Stimulated activated naive CD8-positive, alpha-beta T cell treated with anti-CD3 and anti-CD28 coated beads, Interleukin-15, Interleukin-2, amounts not matched to agents 100 ng/mL and 50 ng/mL, for 24 hours (primary cell): ENCODE measurements around the gene BCAS1.
"Not testable (repeated sequence)": the region's sequence is repeated elsewhere in the genome, so short reads cannot be mapped to it uniquely, and the experiment has no call there.

Experiments used
- H3K27ac Mint-ChIP-seq: one replicate; pipeline ENCODE4 v1.8.0; 2021; ENCODE audit warnings: mild to moderate bottlenecking, mixed read lengths
- H3K27me3 Mint-ChIP-seq: one replicate; pipeline ENCODE4 v1.8.0; 2021; ENCODE audit warnings: mixed read lengths
- H3K36me3 Mint-ChIP-seq: one replicate; pipeline ENCODE4 v1.8.0; 2021; ENCODE audit warnings: low read depth, mixed read lengths
- H3K4me1 Mint-ChIP-seq: one replicate; pipeline ENCODE4 v1.8.0; 2021; ENCODE audit warnings: low read depth, mixed read lengths
- H3K4me3 Mint-ChIP-seq: one replicate; pipeline ENCODE4 v1.8.0; 2021; ENCODE audit warnings: mild to moderate bottlenecking, mixed read lengths
- H3K9me3 Mint-ChIP-seq: one replicate; pipeline ENCODE4 v1.8.0; 2021; ENCODE audit warnings: mixed read lengths

BCAS1 gene

DNA sequence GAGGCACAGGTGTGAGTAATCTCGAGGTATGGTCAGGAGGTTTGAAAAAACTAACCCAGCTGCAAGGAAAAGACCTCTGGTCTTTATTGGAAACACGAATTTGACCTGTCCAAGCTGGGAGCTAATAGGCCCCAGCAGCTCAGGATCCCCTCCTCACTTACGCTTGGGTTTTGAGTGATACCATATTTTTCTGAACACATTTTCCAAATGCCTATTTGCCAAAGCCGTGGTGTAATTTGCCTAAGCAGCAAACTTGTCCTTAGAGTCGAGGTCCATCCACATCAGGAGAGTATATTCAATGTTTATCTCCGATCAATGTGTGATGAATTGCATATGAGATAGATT, 128.0 kb downstream of the BCAS1 start:
- no peak overlapping the region for H3K4me3 Mint-ChIP-seq
- no peaks in the 10 kb centered on the region for H3K27me3 Mint-ChIP-seq
- peaks cover 52% of the 10 kb centered on the region for H3K4me1 Mint-ChIP-seq
- H3K27ac Mint-ChIP-seq = no peak overlapping the region
- no peaks in the 10 kb centered on the region for H3K9me3 Mint-ChIP-seq
- no peaks in the 10 kb centered on the region for H3K36me3 Mint-ChIP-seq

DNA sequence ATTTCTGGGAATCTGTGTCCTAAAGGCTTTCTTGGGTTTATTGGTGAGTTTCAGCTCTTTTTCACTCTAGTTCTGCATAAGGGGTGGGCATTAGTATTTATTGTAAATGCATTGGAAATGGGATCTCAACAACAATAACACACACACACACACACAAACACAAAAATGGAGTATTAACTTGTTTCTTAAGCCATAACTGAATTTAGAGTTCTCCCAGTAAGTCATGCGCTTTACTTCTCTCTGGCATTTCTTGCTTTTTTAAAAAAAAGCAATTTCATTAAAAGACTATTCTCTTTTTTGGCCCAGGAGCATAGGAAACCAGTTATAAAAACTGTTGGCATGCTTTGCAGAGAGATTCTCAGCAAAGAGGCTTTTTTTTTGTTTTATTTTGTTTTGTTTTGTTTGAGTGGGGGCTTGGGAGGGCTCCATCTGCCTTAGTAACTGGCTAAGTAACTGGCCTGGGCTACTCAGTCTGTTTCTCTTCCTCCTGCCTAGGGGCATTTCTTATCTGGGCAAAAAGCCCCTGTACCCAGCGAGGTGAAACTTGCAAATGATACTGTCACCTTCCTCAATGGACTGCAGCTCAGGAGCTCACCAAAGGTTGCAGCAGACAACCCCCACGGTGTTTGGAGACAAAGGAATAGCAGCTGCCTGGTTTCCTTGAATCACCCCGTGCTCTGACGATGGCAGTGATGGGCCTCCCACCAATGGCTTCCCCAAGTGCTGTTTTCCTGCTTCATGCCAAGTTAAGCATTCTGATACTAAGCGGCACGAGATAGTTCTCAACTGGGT, 128.5 kb downstream of the BCAS1 start:
- peaks cover 52% of the 10 kb centered on the region for H3K4me1 Mint-ChIP-seq

DNA sequence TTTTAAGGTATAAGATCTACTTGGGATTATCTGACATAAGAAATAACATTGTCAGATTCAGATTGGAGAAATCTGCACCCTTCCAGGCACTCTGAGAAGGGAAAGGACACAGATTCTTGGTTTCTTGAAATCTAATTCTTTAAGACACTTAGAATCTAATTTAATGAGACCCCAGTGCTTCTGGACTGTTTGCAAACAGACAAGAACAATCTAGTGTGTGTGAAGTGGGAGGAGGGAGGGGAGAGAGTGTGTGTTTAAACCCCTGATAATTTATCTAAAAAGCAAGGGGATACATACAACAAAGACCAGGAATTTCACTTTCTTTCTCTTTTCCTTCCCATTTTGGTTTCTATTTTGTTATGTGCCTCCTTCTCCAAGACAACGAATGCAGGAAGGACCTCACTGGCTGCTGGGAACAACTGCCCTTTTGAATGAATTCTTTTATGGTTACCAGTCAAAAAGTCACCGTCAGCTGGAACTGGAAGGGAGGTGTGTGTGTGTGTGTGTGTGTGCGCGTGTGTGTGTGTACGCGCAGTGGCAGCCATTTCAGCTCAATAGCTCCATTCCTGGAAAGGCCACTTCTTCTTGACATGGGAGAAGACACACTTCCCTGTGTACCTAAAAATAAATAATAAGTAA, 129.4 kb downstream of the BCAS1 start:
- H3K27ac Mint-ChIP-seq = no peak overlapping the region
- no peaks in the 10 kb centered on the region for H3K36me3 Mint-ChIP-seq
- no peaks in the 10 kb centered on the region for H3K9me3 Mint-ChIP-seq
- peaks cover 54% of the 10 kb centered on the region for H3K4me1 Mint-ChIP-seq
- H3K27me3 Mint-ChIP-seq = no peaks in the 10 kb centered on the region
- no peak overlapping the region for H3K4me3 Mint-ChIP-seq

More for the DNA sequence above, 128.5 kb downstream of the BCAS1 start:
- Mint-ChIP-seq H3K4me3 (no peak overlapping the region), H3K27ac (peak overlapping the region; percentile 54), H3K27me3 (no peaks in the 10 kb centered on the region), H3K9me3 (no peaks in the 10 kb centered on the region), H3K36me3 (no peaks in the 10 kb centered on the region)

DNA sequence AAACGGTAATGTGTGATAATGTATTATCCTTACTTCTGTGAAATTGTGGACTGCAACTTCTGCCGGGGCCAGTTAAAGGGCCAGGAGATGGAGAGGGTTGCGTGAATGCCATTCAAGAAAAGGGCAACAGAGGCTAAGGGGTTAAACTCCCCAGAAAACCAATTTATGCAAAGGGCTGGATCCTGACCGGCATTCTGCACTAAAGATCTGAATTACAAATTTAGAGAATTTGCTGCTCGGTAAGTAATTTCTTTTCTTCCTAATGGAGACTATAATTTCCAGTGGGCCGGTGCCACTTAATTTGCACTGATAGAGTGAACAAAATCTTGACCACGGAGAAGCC, 130.1 kb downstream of the BCAS1 start:
- no peaks in the 10 kb centered on the region for H3K27me3 Mint-ChIP-seq
- no peak overlapping the region for H3K4me3 Mint-ChIP-seq
- H3K4me1 Mint-ChIP-seq = peaks cover 61% of the 10 kb centered on the region

GRCh38 chr20:53939572-53940359, 130.6 kb downstream of the BCAS1 start:
- Mint-ChIP-seq H3K36me3 (no peaks in the 10 kb centered on the region), H3K27me3 (no peaks in the 10 kb centered on the region), H3K4me3 (no peak overlapping the region), H3K4me1 (peaks cover 67% of the 10 kb centered on the region), H3K27ac (peak overlapping the region; percentile 55), H3K9me3 (no peaks in the 10 kb centered on the region)

More for the DNA sequence above, 130.1 kb downstream of the BCAS1 start:
- no peaks in the 10 kb centered on the region for H3K9me3 Mint-ChIP-seq
- H3K36me3 Mint-ChIP-seq = no peaks in the 10 kb centered on the region
- no peak overlapping the region for H3K27ac Mint-ChIP-seq

DNA sequence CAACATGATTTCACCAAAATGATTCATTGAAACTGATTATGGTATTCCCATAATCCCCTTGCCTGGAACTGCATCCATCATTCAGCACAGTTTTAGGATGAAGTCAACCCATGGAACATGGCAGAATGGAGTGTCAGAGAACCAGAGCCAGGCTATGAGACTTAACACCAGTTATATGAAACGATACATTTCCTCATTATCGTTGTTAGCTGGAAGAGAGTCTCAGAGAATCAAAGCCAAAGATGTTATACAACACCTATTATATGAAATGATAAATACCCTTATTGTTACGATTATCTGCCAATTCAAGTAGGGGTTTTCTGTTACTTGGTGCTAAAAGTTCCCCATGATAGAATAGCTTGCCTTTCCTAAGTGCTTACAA, 131.2 kb downstream of the BCAS1 start:
- no peaks in the 10 kb centered on the region for H3K9me3 Mint-ChIP-seq

GRCh38 chr20:53938739-53939138, 131.7 kb downstream of the BCAS1 start:
- Mint-ChIP-seq H3K4me1 (peaks cover 73% of the 10 kb centered on the region), H3K4me3 (no peak overlapping the region), H3K9me3 (no peaks in the 10 kb centered on the region), H3K27me3 (no peaks in the 10 kb centered on the region), H3K36me3 (no peaks in the 10 kb centered on the region), H3K27ac (no peak overlapping the region)

More for the DNA sequence above, 131.2 kb downstream of the BCAS1 start:
- no peaks in the 10 kb centered on the region for H3K27me3 Mint-ChIP-seq
- H3K4me3 Mint-ChIP-seq = no peak overlapping the region
- H3K27ac Mint-ChIP-seq = peak overlapping the region; percentile 55
- no peaks in the 10 kb centered on the region for H3K36me3 Mint-ChIP-seq
- peaks cover 73% of the 10 kb centered on the region for H3K4me1 Mint-ChIP-seq

- Mint-ChIP-seq H3K27ac (peak overlapping the region; percentile 30), H3K27me3 (no peaks in the 10 kb centered on the region), H3K4me1 (peaks cover 73% of the 10 kb centered on the region), H3K4me3 (no peak overlapping the region), H3K9me3 (no peaks in the 10 kb centered on the region), H3K36me3 (no peaks in the 10 kb centered on the region)
These were observed 132.4 kb downstream of the BCAS1 start for GRCh38 chr20:53937929-53938367.

GRCh38 chr20:53937339-53937741, 133.1 kb downstream of the BCAS1 start:
- H3K27ac Mint-ChIP-seq = no peak overlapping the region
- H3K27me3 Mint-ChIP-seq = no peaks in the 10 kb centered on the region
- H3K9me3 Mint-ChIP-seq = no peaks in the 10 kb centered on the region
- H3K4me3 Mint-ChIP-seq = no peak overlapping the region
- no peaks in the 10 kb centered on the region for H3K36me3 Mint-ChIP-seq
- peaks cover 71% of the 10 kb centered on the region for H3K4me1 Mint-ChIP-seq

GRCh38 chr20:53935344-53936084, 134.9 kb downstream of the BCAS1 start:
- Mint-ChIP-seq H3K27ac (peak overlapping the region; percentile 94), H3K36me3 (no peaks in the 10 kb centered on the region), H3K4me1 (peaks cover 69% of the 10 kb centered on the region), H3K27me3 (no peaks in the 10 kb centered on the region), H3K4me3 (no peak overlapping the region), H3K9me3 (no peaks in the 10 kb centered on the region)

DNA sequence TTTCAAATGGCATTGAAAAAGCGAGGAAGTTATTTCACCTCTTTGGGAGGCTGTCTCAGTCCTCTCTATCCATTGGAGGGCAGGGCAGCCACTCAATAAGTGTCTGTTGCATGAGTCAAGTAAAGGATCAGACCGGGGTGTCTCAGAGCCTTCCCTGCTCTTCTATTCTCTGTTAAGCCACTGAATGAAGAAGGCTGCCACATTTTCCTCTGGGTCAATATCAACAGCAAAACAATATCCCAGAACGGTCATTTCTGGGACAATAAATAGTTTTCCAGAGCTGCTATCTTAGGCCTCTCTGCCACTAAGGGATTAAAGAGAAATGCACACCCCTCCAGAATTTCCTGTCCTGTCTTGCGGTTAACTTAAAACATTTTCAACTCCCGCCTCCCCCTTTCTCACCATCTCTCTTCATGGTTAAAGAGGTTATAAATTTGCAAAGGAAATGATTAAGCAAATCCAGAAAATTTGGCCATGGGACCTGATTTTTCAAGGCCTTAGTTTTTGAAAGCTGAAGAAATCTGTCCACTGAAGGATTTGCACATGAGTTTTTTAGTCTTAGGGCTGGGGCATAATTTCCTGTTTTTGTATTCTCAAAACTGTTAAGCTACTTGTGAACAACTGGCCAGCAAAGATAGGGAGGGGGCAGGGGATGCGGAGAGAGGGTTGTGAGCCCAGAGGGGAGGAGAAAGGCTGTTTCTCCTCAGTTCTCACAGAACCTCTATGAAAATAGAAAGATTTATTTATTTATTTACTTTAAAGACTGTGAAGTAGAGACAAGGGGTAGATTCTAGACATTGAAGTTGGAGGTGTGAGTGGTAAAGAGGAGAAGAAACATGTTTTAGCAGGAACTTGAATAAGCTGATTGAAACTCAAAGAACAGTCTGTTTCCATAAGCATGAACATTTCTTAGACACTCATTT, 135.7 kb downstream of the BCAS1 start:
- no peaks in the 10 kb centered on the region for H3K9me3 Mint-ChIP-seq
- peak overlapping the region; percentile 94 for H3K27ac Mint-ChIP-seq
- peaks cover 69% of the 10 kb centered on the region for H3K4me1 Mint-ChIP-seq
- H3K27me3 Mint-ChIP-seq = no peaks in the 10 kb centered on the region
- H3K4me3 Mint-ChIP-seq = peak overlapping the region; percentile 45
- H3K36me3 Mint-ChIP-seq = no peaks in the 10 kb centered on the region

DNA sequence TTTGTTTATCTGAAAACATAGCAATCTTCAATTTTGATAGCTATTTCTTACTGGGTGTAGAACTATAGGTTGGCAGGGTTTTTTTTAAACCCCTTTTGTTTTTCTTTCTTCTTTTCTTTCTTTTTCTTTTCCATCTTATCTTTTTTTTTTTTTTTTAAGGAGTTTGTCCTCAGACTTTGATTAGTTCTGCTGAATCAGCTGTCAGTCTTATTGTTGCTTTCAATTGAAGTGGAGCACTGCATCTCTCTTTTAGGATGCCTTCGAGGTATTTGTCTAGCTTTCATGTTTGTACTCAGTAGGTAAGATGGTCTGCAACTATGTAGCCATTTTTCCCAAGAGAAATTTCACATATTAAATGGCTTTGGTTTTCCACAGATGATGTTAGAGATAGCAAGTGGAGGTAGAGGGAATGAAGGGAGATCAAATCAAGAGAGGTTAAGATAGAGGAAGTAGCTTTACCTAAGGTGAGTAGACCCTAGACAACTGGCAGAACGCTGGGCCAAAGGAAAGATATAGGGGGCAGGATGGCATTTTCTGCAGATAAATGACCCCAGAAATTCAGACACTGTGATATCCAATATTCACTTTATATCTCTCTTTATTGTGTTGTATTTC, 137.1 kb downstream of the BCAS1 start:
- H3K27me3 Mint-ChIP-seq = no peaks in the 10 kb centered on the region
- peaks cover 65% of the 10 kb centered on the region for H3K4me1 Mint-ChIP-seq
- H3K27ac Mint-ChIP-seq = no peak overlapping the region
- H3K9me3 Mint-ChIP-seq = no peaks in the 10 kb centered on the region
- H3K4me3 Mint-ChIP-seq = no peak overlapping the region
- H3K36me3 Mint-ChIP-seq = no peaks in the 10 kb centered on the region

DNA sequence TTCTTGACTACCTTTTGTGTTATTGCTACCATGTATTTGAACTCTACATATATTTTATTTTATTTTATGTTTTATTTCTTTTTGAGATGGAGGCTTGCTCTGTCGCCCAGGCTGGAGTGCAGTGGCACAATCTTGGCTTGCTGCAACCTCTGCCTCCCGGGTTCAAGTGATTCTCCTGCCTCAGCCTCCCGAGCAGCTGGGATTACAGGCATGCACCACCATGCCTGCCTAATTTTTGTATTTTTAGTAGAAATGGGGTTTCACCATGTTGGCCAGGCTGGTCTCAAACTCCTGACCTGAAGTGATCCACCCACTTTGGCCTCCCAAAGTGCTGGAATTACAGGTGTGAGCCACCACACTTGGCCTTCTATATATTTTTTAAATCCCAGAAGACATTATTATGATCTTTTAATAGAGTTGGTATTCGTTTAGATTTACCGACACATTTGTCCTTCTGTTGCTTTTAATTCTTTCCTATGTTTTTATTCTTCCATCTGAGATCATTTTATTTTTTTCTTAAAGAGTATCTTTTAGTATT, 137.7 kb downstream of the BCAS1 start:
- not testable (repeated sequence) for H3K4me3 Mint-ChIP-seq, H3K9me3 Mint-ChIP-seq, H3K27ac Mint-ChIP-seq, H3K36me3 Mint-ChIP-seq, H3K27me3 Mint-ChIP-seq
- peaks cover 59% of the 10 kb centered on the region for H3K4me1 Mint-ChIP-seq
